Measurements from ENCODE around the gene ATP1A1.

DNA sequence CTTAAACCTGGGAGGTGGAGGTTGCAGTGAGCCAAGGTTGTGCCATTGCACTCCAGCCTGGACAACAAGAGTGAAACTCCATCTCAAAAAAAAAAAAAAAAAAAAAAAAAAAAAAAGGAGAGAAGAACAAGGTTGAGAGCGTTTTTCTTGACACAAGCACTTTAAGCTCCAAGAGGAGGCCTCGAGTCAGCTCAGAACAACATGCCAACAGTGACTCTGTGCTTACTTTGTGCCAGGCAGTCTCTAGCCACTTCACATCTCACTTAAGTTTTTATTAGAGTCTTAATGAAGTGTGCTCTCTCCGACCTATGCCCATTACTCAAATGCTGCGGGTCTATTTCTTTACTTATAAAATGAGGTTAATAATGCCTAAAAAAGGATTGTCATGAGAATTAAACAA, 13.0 kb downstream of the ATP1A1 start:
- TF ChIP-seq, protein P1, sequence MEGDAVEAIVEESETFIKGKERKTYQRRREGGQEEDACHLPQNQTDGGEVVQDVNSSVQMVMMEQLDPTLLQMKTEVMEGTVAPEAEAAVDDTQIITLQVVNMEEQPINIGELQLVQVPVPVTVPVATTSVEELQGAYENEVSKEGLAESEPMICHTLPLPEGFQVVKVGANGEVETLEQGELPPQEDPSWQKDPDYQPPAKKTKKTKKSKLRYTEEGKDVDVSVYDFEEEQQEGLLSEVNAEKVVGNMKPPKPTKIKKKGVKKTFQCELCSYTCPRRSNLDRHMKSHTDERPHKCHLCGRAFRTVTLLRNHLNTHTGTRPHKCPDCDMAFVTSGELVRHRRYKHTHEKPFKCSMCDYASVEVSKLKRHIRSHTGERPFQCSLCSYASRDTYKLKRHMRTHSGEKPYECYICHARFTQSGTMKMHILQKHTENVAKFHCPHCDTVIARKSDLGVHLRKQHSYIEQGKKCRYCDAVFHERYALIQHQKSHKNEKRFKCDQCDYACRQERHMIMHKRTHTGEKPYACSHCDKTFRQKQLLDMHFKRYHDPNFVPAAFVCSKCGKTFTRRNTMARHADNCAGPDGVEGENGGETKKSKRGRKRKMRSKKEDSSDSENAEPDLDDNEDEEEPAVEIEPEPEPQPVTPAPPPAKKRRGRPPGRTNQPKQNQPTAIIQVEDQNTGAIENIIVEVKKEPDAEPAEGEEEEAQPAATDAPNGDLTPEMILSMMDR (IDR thresholded peaks at IDR 0.05; ENCODE audit: low read length), result no peak
- TF ChIP-seq EZH2phosphoT487 (IDR thresholded peaks at IDR 0.05; ENCODE audit: low read length), result no peak

All from MM.1S (cell line).